Measurements from ENCODE around the gene EIF5A. TPM values are rescaled to one million over a fixed set of nuclear protein-coding genes. Genes with fewer than 3 reads are reported as not detected.

EIF5A gene
- total RNA-seq, 3 donors from 2014 or later: 151 to 172 (median 163) TPM

DNA sequence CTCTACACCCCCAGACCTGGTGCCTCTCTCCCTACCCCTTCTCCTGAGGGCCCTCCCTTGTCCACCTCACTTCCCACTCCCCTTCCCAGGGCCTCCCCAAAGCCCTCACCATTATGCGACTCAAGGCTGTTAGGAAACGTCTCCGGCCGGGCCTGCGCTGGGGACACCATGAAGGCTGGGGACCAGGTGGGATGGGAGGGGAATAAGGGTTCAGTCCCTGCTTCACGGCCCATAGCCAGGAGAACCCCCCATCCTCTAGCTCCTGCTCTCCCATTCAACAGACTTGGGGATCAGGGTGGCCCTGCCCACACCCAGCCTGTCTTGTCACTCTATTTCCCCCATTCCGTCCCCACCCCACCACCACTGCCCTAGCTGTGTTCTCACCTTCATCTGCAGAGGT lies 19.6 kb downstream of the EIF5A start:
- intact Hi-C loops (cut with DNase I; ENCODE audit: low total_unique reads): no loop called here

GRCh38 chr17:7327501-7327900 lies 20.1 kb downstream of the EIF5A start:
- H3K36me3 ChIP-seq: no peaks in the 10 kb centered on the region
- intact Hi-C loops (cut with DNase I; ENCODE audit: low total_unique reads): no loop called here
- no peaks in the 10 kb centered on the region for H3K9me3 ChIP-seq
- no peaks in the 10 kb centered on the region for H3K27me3 ChIP-seq
- H3K4me1 ChIP-seq: no peaks in the 10 kb centered on the region
- H3K4me3 ChIP-seq: no peak overlapping the region
- DNase-seq (ENCODE audit: low spot score in 2 of 2): no peak
- no peak overlapping the region for H3K27ac ChIP-seq
- TF ChIP-seq POLR2A (IDR thresholded peaks at IDR 0.05) (no peak), POLR2AphosphoS5 (IDR thresholded peaks at IDR 0.05) (no peak), CTCF (IDR thresholded peaks at IDR 0.05) (no peak)

More for the DNA sequence above, 19.6 kb downstream of the EIF5A start:
- Histone ChIP-seq H3K9me3 (no peaks in the 10 kb centered on the region), H3K27ac (no peak overlapping the region), H3K27me3 (no peaks in the 10 kb centered on the region), H3K4me1 (no peaks in the 10 kb centered on the region), H3K36me3 (no peaks in the 10 kb centered on the region), H3K4me3 (no peak overlapping the region)
- DNase-seq (ENCODE audit: low spot score in 2 of 2): no peak
- TF ChIP-seq CTCF (IDR thresholded peaks at IDR 0.05) (no peak), POLR2AphosphoS5 (IDR thresholded peaks at IDR 0.05) (no peak), POLR2A (IDR thresholded peaks at IDR 0.05) (no peak)

- intact Hi-C loops (cut with DNase I; ENCODE audit: low total_unique reads): no loop called here
- Histone ChIP-seq H3K27me3 (no peaks in the 10 kb centered on the region), H3K36me3 (no peaks in the 10 kb centered on the region), H3K4me1 (no peaks in the 10 kb centered on the region), H3K4me3 (peak overlapping the region in 2 of 3 donors; percentile 86 to 90), H3K27ac (no peak overlapping the region), H3K9me3 (no peaks in the 10 kb centered on the region)
- DNase-seq (ENCODE audit: low spot score in 2 of 2): no peak
- TF ChIP-seq POLR2AphosphoS5 (IDR thresholded peaks at IDR 0.05): no peak
- TF ChIP-seq CTCF (IDR thresholded peaks at IDR 0.05): no peak
- no peak for TF ChIP-seq POLR2A (IDR thresholded peaks at IDR 0.05)
Measured at GRCh38 chr17:7328009-7328408, 20.6 kb downstream of the EIF5A start.

DNA sequence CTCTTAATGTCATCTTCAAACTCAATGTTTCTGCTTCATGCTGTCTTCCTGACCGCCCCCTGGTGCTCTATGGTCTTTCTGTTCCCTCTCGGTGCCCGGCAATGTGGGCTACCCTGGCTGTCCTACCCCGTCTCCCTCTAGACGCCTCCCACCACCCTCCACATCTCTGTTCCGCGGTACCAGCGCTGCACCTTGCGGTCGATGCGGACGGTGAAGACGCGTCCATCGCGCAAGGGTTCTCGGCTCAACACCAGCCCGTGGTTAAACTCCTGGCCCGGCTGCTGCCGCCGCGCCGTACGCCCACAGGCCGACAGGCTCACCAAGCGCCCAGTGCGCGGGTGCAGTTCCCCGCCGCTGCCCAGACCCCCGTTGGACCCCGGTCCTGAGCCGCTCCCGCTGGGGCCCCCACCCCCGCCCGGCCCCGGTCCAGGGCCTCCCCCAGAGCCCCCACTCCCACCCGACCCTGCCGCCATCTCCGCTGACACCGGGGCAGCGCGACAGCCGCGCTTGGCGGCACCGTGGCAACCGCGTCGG lies 21.5 kb downstream of the EIF5A start, which contains the start of gene NEURL4:
Gene NEURL4 (minus strand): TSS at position 496 of the 534 bp plus-strand sequence. CDS start 23 bp downstream, at position 473.
- TF ChIP-seq CTCF (IDR thresholded peaks at IDR 0.05) (no peak), POLR2A (IDR thresholded peaks at IDR 0.05) (no peak), POLR2AphosphoS5 (IDR thresholded peaks at IDR 0.05) (no peak)
- H3K27me3 ChIP-seq: no peaks in the 10 kb centered on the region
- H3K4me1 ChIP-seq: no peaks in the 10 kb centered on the region
- H3K4me3 ChIP-seq: peak within 1 kb of the TSS; percentile 77 to 90 (median 86)
- no peaks in the 10 kb centered on the region for H3K36me3 ChIP-seq
- no peak for DNase-seq (ENCODE audit: low spot score in 2 of 2)
- intact Hi-C loops (cut with DNase I; ENCODE audit: low total_unique reads): no loop called here
- peak within 1 kb of the TSS; percentile 94 to 96 for H3K27ac ChIP-seq
- H3K9me3 ChIP-seq: no peaks in the 10 kb centered on the region

- intact Hi-C loops (cut with DNase I; ENCODE audit: low total_unique reads): no loop called here
- Histone ChIP-seq H3K9me3 (no peaks in the 10 kb centered on the region), H3K27ac (peak overlapping the region; percentile 94 to 96), H3K36me3 (no peaks in the 10 kb centered on the region), H3K27me3 (peaks cover 0 to under 1% of the 10 kb centered on the region in 2 donors), H3K4me1 (no peaks in the 10 kb centered on the region), H3K4me3 (peak overlapping the region; percentile 77 to 90 (median 86))
- DNase-seq (ENCODE audit: low spot score in 2 of 2): peak; percentile 95 to 98
- TF ChIP-seq POLR2AphosphoS5 (IDR thresholded peaks at IDR 0.05) (peak; percentile 82 to 94 (median 92)), CTCF (IDR thresholded peaks at IDR 0.05) (no peak), POLR2A (IDR thresholded peaks at IDR 0.05) (peak; percentile 75)
Measured at GRCh38 chr17:7329374-7329996, 22.1 kb downstream of the EIF5A start.

Data from breast epithelium (tissue), 4 donors.